ENCODE measurements around the gene NAGPA.
A peak's percentile ranks its signal among the peaks of the same experiment; 100 is the strongest.
"Not testable (repeated sequence)": the region's sequence is repeated elsewhere in the genome, so short reads cannot be mapped to it uniquely, and the experiment has no call there.

The NAGPA gene, protein sequence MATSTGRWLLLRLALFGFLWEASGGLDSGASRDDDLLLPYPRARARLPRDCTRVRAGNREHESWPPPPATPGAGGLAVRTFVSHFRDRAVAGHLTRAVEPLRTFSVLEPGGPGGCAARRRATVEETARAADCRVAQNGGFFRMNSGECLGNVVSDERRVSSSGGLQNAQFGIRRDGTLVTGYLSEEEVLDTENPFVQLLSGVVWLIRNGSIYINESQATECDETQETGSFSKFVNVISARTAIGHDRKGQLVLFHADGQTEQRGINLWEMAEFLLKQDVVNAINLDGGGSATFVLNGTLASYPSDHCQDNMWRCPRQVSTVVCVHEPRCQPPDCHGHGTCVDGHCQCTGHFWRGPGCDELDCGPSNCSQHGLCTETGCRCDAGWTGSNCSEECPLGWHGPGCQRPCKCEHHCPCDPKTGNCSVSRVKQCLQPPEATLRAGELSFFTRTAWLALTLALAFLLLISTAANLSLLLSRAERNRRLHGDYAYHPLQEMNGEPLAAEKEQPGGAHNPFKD

DNA sequence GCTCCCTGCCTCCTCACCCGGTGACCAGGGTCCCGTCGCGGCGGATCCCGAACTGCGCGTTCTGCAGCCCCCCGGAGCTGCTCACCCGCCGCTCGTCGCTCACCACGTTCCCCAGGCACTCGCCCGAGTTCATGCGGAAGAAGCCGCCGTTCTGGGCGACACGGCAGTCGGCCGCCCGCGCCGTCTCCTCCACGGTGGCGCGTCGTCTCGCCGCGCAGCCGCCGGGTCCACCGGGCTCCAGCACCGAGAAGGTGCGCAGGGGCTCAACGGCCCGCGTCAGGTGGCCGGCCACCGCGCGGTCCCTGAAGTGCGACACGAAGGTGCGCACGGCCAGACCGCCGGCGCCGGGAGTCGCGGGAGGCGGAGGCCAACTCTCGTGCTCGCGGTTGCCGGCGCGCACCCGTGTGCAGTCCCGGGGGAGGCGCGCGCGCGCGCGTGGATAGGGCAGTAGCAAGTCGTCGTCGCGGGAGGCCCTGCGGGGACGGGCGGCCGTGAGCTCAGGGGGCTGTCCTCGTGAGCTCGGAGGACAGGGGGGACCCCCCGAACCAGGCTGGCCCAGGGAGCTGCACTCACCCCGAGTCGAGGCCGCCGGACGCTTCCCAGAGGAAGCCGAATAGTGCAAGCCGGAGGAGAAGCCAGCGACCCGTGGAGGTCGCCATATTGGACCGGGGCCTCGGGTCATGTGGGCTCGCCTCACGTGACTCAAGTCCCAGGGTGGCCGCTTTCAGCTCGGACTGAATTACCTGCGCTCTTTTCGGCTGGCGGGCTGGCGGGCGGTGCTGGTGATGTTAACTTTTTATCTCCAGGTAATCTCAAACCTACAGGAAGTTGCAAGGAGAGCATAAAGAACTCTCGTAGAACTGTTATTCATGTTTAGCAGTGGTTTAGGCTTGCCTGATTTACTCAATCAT, at the start of gene NAGPA:
TSS of gene NAGPA (minus strand) at position 680 of the 911 bp plus-strand sequence. CDS start at position 659, 21 bp downstream.
- H3K27ac Mint-ChIP-seq = peak within 1 kb of the TSS; percentile 82
- intact Hi-C loops (cut with micrococcal nuclease) = no loop called here
- peaks cover 48% of the 10 kb centered on the region for H3K36me3 Mint-ChIP-seq (ENCODE audit: low read depth)

DNA sequence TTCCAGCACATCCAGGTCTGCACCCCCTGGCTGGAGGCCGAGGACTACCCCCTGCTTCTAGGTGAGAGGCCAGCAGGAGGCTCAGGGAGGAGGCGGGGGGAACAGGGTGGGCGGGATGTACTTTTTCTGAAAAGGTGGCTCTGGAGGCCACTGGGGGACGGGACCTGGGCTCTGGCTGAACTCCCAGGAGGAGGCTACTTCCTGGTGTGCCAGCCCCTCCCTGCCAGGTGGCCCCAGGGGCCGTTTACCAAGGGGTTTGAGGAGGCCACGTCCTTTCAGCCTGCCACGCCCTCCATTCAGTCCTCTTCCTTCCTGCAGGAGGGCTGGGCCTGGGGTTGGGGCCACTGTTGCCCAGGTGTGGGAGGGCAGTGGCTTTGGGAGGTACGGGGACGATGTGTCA, 47.3 kb upstream of the NAGPA start:
- H3K27ac Mint-ChIP-seq, H3K9me3 Mint-ChIP-seq: not testable (repeated sequence)
- peaks cover 97% of the 10 kb centered on the region for H3K36me3 Mint-ChIP-seq (ENCODE audit: low read depth)

More for the DNA sequence above, at the start of gene NAGPA:
- Mint-ChIP-seq H3K4me1 (ENCODE audit: low read depth) (peaks cover 76% of the 10 kb centered on the region), H3K9me3 (no peaks in the 10 kb centered on the region), H3K4me3 (peak within 1 kb of the TSS; percentile 85), H3K27me3 (peaks cover 3% of the 10 kb centered on the region)

GRCh38 chr16:5080461-5080860, 46.7 kb upstream of the NAGPA start:
- H3K4me3 Mint-ChIP-seq, H3K27ac Mint-ChIP-seq: not testable (repeated sequence)
- H3K36me3 Mint-ChIP-seq (ENCODE audit: low read depth) = peaks cover 97% of the 10 kb centered on the region

More for the DNA sequence above, 47.3 kb upstream of the NAGPA start:
- H3K4me1 Mint-ChIP-seq (ENCODE audit: low read depth); H3K4me3 Mint-ChIP-seq; H3K27me3 Mint-ChIP-seq; intact Hi-C loops (cut with micrococcal nuclease): not testable (repeated sequence)

DNA sequence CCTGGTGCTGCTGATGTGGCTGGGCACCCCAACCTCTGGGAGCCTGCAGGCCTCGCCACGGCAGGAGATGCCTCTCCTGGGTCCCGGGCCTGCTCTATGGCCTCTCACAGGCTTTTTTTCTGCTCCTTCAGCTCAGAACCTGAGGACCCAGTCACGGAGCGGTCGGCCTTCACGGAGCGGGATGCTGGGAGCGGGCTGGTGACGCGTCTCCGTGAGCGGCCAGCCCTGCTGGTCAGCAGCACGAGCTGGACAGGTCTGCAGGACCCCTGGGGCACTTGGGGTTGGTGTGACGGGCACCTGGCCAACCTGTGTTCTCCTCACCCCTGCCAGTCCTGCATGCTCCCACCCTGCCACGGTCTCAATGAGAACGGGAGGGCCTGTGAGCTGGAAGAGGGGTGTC, 44.9 kb upstream of the NAGPA start:
- no peaks in the 10 kb centered on the region for H3K9me3 Mint-ChIP-seq
- no peaks in the 10 kb centered on the region for H3K27me3 Mint-ChIP-seq
- intact Hi-C loops (cut with micrococcal nuclease) = loop anchor here (10.0 kb wide), 1 partner anchor 234 kb away; the partner anchor contains the start of genes GLYR1 and UBN1
- peaks cover 93% of the 10 kb centered on the region for H3K36me3 Mint-ChIP-seq (ENCODE audit: low read depth)
- no peak overlapping the region for H3K4me3 Mint-ChIP-seq
- no peaks in the 10 kb centered on the region for H3K4me1 Mint-ChIP-seq (ENCODE audit: low read depth)
- no peak overlapping the region for H3K27ac Mint-ChIP-seq

More at GRCh38 chr16:5080461-5080860, 46.7 kb upstream of the NAGPA start:
- H3K4me1 Mint-ChIP-seq (ENCODE audit: low read depth); H3K27me3 Mint-ChIP-seq; intact Hi-C loops (cut with micrococcal nuclease); H3K9me3 Mint-ChIP-seq: not testable (repeated sequence)

DNA sequence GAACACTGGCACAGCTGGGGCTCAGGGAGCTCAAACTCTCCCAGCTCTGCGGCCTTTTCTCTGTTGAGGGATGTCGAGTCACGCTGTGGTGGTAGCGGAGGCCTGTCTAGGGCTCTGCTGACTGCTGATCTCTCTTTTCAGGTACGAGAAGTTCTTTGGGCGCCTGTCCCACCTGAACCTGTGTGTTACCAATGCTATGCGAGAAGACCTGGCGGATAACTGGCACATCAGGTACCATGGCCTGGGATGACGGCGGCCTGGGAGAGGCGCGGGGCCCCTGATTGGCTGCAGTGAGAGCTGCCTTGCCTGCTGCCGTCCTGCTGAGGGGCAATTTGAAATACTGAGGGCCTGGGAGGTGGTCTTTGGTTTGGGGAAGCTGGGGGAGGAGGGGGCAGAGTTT, 43.6 kb upstream of the NAGPA start:
- Mint-ChIP-seq H3K36me3 (ENCODE audit: low read depth) (peaks cover 84% of the 10 kb centered on the region), H3K27me3 (no peaks in the 10 kb centered on the region), H3K27ac (no peak overlapping the region), H3K9me3 (no peaks in the 10 kb centered on the region), H3K4me1 (ENCODE audit: low read depth) (peaks cover 11% of the 10 kb centered on the region), H3K4me3 (no peak overlapping the region)
- intact Hi-C loops (cut with micrococcal nuclease) = loop anchor here (10.0 kb wide), 1 partner anchor 233 kb away; the partner anchor contains the start of genes GLYR1 and UBN1

DNA sequence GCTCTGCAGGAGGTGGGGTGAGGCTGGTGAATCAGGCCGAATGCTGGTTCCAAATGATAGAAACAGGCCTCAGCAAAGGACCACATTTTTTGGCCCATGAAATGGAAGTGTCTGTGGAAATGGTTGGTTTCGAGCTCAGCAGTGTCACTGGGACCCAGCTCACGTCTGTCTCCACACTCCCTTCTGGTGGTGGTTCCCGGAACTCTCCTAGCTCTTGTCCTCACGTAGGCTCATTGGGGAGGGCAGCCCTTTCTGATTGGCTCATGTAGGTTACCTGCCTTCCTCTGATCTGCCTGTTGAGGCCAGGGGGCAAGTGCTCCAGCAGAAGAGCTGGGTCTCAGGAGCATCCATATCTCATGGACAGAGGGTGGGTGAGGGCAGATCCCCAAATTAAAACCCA, 41.9 kb upstream of the NAGPA start:
- no peaks in the 10 kb centered on the region for H3K9me3 Mint-ChIP-seq
- H3K4me1 Mint-ChIP-seq (ENCODE audit: low read depth) = peaks cover 24% of the 10 kb centered on the region
- peaks cover 75% of the 10 kb centered on the region for H3K36me3 Mint-ChIP-seq (ENCODE audit: low read depth)
- no peak overlapping the region for H3K27ac Mint-ChIP-seq
- intact Hi-C loops (cut with micrococcal nuclease) = loop anchor here (10.0 kb wide), 1 partner anchor 231 kb away; the partner anchor contains the start of genes GLYR1 and UBN1
- H3K4me3 Mint-ChIP-seq = no peak overlapping the region
- no peaks in the 10 kb centered on the region for H3K27me3 Mint-ChIP-seq

DNA sequence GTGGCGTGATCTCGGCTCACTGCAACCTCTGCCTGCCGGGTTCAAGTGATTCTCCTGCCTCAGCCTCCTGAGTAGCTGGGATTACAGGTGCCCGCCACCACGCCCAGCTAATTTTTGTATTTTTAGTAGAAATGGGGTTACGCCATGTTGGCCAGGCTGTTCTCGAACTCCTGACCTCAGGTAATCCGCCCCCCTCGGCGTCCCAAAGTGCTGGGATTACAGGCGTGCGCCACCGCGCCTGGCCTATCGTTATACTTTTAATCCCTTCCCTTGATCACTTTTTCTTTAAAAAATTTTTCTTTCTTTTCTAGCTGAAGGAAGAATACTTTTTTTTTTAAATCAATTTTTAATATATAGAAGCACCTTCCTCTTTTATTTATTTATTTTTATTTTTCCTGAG, 40.0 kb upstream of the NAGPA start:
- H3K27me3 Mint-ChIP-seq = not testable (repeated sequence)
- H3K36me3 Mint-ChIP-seq (ENCODE audit: low read depth) = peaks cover 57% of the 10 kb centered on the region

GRCh38 chr16:5073279-5073629, 39.5 kb upstream of the NAGPA start:
- Mint-ChIP-seq H3K36me3 (ENCODE audit: low read depth) (peaks cover 52% of the 10 kb centered on the region), H3K4me3 (no peak overlapping the region), H3K9me3 (no peaks in the 10 kb centered on the region), H3K27ac (no peak overlapping the region), H3K4me1 (ENCODE audit: low read depth) (peaks cover 24% of the 10 kb centered on the region), H3K27me3 (peaks cover 1% of the 10 kb centered on the region)
- intact Hi-C loops (cut with micrococcal nuclease) = loop anchor here (10.0 kb wide), 1 partner anchor 228 kb away; the partner anchor contains the start of genes GLYR1 and UBN1

More for the DNA sequence above, 40.0 kb upstream of the NAGPA start:
- H3K4me3 Mint-ChIP-seq, H3K9me3 Mint-ChIP-seq, H3K27ac Mint-ChIP-seq: not testable (repeated sequence)
- peaks cover 24% of the 10 kb centered on the region for H3K4me1 Mint-ChIP-seq (ENCODE audit: low read depth)
- intact Hi-C loops (cut with micrococcal nuclease) = loop anchor here (10.0 kb wide), 1 partner anchor 229 kb away; the partner anchor contains the start of genes GLYR1 and UBN1

DNA sequence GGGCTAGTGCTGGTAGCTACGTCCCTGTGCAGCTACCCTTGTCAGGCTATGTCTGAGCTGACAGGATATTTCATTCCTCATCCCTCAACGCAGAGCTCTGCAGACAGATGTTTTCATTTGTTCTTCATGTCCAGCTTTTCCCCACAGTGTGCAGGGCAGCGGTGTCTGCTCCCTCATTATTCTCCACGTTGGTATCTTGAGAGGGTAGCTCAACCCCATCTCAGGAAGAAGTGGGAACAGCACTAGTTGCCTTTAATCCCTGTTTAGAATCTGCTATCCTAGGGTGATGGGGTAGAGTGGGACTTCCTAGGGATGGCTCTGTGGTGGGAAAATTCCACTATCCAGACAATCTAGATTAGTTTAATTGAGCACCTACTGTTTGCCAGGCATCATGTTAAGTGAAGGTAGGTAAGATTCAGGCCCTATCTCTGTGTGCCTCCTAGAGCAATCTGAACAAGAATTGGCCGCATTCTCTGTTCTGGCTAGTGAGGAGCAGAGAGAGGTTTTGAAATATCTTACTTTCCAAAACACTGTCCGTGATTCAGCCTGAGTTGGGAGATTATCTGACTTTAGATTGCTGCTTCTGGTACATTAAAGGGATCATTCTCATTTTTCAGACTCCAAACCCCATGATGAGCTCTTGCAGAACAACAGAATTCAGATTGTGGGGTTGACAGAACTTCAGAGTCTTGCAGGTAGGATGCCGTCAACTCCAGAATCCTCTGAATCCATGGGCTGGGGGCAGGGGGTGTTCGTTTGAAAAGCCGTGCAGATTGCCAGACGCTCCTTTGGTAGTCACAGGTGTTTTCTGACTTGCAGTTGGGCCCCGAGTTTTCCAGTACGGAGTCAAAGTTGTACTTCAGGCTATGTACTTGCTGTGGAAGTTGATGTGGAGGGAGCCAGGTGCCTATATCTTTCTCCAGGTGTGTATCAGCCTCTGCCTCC, 38.9 kb upstream of the NAGPA start:
- intact Hi-C loops (cut with micrococcal nuclease) = loop anchor here (10.0 kb wide), 1 partner anchor 228 kb away; the partner anchor contains the start of genes GLYR1 and UBN1
- H3K27me3 Mint-ChIP-seq = peaks cover 3% of the 10 kb centered on the region
- peaks cover 45% of the 10 kb centered on the region for H3K36me3 Mint-ChIP-seq (ENCODE audit: low read depth)
- peak overlapping the region; percentile 90 for H3K4me3 Mint-ChIP-seq
- H3K27ac Mint-ChIP-seq = peak overlapping the region; percentile 92
- H3K4me1 Mint-ChIP-seq (ENCODE audit: low read depth) = peaks cover 24% of the 10 kb centered on the region
- H3K9me3 Mint-ChIP-seq = no peaks in the 10 kb centered on the region

GRCh38 chr16:5071681-5072333, 38.1 kb upstream of the NAGPA start, which contains the start of gene ALG1:
Gene ALG1, plus strand, starts transcription at chr16:5071843. Its CDS starts 7 bp downstream, at chr16:5071850.
- H3K27me3 Mint-ChIP-seq = peaks cover 5% of the 10 kb centered on the region
- H3K9me3 Mint-ChIP-seq = no peaks in the 10 kb centered on the region
- H3K36me3 Mint-ChIP-seq (ENCODE audit: low read depth) = peaks cover 39% of the 10 kb centered on the region
- peak within 1 kb of the TSS; percentile 90 for H3K4me3 Mint-ChIP-seq
- H3K27ac Mint-ChIP-seq = peak within 1 kb of the TSS; percentile 92
- intact Hi-C loops (cut with micrococcal nuclease) = loop anchor here (10.0 kb wide), 1 partner anchor 227 kb away; the partner anchor contains the start of genes GLYR1 and UBN1
- peaks cover 24% of the 10 kb centered on the region for H3K4me1 Mint-ChIP-seq (ENCODE audit: low read depth)

DNA sequence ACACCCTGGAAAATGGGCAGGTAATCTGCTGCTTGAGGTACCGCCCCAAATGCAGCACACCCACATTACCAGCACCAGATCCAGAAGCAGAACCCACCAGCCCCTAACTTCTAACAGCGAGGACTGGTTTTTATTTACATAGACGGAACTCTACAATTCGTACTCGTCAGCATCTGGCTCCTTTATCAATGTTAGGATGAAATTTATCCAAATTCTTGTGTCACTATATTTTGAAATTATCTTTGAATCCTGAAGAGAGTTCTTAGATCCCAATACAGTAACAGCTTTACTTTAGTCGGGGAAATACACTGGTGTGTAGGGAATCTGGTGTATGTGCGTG, 37.6 kb upstream of the NAGPA start:
- H3K36me3 Mint-ChIP-seq (ENCODE audit: low read depth) = peaks cover 35% of the 10 kb centered on the region
- peaks cover 24% of the 10 kb centered on the region for H3K4me1 Mint-ChIP-seq (ENCODE audit: low read depth)
- no peaks in the 10 kb centered on the region for H3K9me3 Mint-ChIP-seq
- H3K27ac Mint-ChIP-seq = peak overlapping the region; percentile 92
- peak overlapping the region; percentile 90 for H3K4me3 Mint-ChIP-seq
- intact Hi-C loops (cut with micrococcal nuclease) = loop anchor here (10.0 kb wide), 1 partner anchor 227 kb away; the partner anchor contains the start of genes GLYR1 and UBN1
- peaks cover 5% of the 10 kb centered on the region for H3K27me3 Mint-ChIP-seq

Measured in dendritic cell treated with granulocyte-macrophage colony-stimulating factor and Interleukin-4, amounts not matched to agents 40 ng/mL and 50 ng/mL, for 4 days (primary cell).